Stimulated activated CD8-positive, alpha-beta memory T cell treated with anti-CD3 and anti-CD28 coated beads, Interleukin-7, amount 100 ng/mL, for 24 hours (primary cell): ENCODE results near the gene AK8.

Source experiments
- DNase-seq: peaks from one replicate; pipeline ENCODE4 v3.0.0-alpha.2; 2020; ENCODE audit warnings: low read depth

The AK8 gene

GRCh38 chr9:132887181-132888120 lies 9.4 kb upstream of the AK8 start:
- DNase-seq: no peak

- DNase-seq: no peak
Measured at GRCh38 chr9:132886334-132886725, 8.2 kb upstream of the AK8 start.

DNA sequence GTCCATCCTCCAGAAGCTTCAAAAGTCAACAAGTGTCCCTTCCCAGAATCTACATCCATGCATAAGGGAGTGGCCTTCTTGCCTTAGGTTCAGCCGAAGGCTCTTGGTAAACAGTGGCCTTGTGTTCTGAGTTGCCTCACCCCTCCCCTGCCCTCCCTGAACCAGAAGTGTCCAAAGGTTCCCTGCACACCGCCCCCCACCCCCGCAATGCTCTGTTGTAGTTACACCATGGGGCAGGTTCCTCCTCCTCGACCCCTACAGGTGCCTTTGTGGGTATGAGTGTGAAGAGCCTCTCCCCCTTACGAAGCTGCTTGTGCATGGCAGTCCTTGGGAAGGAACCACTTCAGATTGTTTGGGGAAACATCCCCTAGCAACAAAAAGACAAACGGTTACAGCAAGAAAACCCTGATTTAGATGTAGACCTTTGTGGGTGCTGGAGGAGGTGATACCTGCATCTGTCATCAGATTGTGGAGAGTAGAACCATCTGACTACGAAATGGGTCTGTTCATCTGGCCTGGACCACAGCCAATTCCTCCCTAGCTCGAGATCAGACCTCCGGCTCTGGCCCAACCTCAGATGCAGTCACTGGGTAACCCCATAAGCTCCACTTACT lies 7.7 kb upstream of the AK8 start:
- no peak for DNase-seq

DNA sequence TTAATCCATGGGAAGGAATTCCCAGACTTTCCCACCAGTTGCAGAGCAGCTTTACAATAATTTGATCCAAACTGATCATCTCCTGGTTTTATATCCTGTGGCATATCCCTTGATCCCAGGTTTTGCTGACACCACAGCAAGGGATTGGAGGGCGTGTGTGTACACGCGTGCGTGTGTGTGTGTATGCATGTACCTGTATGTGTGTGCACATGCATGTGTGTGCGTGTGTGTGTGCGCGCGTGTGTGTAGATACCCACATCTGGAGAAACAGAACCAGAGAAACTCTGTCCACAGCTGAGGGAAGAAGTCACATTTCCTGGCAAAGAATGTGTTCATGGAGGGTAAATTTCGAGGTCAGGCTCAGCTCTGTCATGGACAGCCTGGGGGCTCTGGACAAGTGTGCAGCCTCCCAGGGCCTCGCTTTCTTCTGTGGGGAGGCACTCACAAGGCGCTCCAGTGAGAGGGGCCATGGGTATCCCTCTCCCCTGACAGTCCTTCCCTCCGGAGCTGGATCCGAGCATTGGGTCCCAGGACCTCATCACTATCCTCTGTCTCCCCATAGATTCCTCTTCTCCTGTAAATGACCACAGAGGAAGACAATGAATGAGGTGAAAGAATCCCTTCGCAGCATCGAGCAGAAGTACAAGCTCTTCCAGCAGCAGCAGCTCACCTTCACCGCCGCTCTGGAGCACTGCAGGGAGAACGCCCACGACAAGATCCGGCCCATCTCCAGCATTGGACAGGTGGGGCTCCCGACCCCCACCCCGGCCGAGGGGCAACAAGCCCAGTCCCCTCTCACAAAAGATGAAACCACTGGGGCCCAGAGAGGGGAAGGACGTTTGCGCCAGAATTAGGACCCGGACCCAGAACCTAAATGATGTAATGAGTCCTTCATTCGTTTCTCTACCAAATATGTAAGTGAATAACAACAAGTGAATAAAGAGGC lies 5.5 kb upstream of the AK8 start:
- no peak for DNase-seq

- DNase-seq: no peak
Measured at GRCh38 chr9:132882616-132883015, 4.5 kb upstream of the AK8 start.

- DNase-seq: no peak
Measured at GRCh38 chr9:132881826-132882225, 3.7 kb upstream of the AK8 start.

GRCh38 chr9:132880324-132880661 lies 2.2 kb upstream of the AK8 start:
- no peak for DNase-seq

DNA sequence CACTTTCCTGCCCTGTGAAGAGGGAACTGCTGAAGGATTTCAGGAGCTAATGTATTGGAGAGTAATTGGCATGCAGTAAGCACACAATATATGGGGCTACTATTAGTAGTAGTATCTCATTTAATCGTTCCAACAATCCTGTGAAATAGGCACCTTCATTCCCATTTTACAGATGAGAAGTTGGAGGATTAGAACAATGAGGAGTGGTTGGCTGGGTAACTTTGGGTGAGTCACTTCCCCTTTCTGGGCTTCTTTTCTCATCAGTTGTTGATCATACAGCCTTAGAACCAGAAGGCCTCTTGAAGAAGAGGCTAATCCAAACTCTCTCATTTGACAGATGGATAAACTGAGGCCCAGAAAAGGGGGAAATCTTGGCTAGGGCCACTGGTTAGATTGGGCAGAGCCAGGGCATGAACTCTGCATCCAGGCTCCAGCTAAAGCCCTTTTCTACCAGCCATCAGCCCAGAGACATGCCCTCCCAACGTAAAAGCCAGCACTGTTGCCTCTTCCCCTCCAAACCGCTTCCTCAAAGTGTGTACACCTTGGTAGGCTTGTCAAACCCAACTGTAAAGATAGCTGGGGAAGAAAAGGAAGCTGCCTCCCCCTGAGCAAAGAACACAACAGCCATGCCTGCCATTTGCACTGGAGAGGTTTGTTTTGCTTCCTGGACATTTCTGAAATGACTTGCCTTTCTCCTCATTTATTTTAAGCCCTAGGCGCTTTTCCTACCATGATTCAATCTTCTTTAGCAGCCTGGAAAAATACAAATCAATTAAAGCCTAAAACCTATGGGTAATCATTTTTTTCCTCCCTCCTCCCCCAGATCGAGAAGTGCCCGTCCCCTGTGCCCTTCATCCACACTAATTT lies 1.6 kb upstream of the AK8 start:
- no peak for DNase-seq

GRCh38 chr9:132878695-132879456 lies 792 bp upstream of the AK8 start, which contains the start of gene SPACA9:
SPACA9 (plus strand) TSS chr9:132878898; CDS start chr9:132883948, 5,050 bp downstream.
- DNase-seq: no peak

GRCh38 chr9:132877458-132877823 lies 643 bp downstream of the AK8 start:
- DNase-seq: no peak

- no peak for DNase-seq
Measured at GRCh38 chr9:132876849-132877248, 1.2 kb downstream of the AK8 start.

DNA sequence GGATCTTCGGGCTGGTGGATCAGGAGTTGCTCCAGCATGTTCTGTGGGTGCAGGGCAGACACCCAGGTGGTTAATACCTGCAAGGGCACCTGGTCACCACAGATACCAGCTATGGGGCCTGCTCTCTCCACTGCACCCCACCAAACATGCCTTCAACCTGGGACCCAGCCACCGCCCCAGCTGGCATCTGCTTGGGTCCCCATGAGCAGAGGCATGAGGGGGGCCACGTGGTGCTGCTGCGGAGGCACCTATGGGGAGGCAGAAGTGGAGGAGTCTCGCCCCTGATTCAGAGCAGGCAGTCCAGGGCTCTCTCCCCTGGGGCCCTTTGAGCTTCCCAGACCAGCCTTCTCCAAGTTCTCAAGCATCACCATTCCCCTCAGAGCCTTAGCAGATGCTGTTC lies 2.9 kb downstream of the AK8 start:
- no peak for DNase-seq

DNA sequence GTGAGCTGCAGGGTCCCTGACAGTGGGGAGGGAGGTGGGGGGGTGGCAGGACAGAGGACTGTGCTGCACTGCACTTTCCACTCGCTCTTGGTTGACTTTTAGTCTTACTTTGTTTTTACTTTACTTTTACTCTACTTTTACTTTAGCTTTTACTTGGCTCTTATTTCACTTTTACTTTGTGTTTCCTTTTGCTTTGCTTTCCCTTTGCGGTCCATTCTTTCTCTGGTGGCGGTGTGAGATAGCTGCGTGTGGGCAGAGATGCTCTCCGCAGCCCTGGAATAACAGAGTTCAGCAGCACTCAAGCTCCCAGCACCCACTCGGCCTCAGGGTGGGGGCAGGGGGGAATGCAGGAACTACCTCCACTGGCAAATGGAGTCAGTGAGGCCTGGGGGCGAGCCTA lies 4.7 kb downstream of the AK8 start:
- no peak for DNase-seq

- no peak for DNase-seq
Measured at GRCh38 chr9:132869266-132869665, 8.8 kb downstream of the AK8 start.

DNA sequence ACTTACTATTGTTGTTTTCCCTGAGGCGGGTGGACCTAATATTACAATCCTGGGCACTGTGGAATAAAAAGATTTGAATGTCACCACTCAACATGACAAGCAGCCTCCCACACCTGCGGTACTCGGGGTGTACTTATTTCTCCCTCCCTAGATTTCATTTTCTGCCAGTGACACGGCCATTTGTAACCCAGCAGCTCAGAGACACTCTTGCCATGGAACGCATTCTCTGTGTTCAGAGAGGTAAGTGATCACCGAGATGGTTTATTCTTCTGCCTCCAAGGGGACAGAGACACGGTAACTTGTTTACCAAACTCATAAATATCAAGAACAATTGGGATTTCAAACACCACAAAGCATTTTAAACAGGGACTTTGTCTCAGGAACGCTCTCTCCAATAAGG lies 11.2 kb downstream of the AK8 start:
- DNase-seq: no peak

DNA sequence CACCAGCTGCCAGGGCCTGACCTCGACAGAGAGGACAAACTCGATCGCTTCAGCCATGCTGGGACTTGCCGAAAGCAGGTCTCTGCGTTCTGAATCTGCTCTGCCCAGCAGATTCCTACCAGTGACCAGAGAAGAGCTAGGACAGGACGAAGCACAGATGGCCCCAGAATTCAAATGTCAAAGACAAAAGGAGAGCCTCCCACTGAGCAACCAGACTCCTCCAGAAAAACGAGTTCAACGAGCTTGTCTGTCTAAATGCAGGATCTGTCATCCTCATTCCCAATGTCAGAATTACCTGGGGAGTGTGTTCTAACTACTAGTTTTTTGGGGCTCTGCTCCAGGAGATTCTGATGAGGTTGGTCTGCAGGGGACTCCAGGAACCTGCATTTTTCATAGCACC lies 13.4 kb downstream of the AK8 start:
- no peak for DNase-seq

GRCh38 chr9:132864277-132864676 lies 13.8 kb downstream of the AK8 start:
- no peak for DNase-seq

- no peak for DNase-seq
Measured at GRCh38 chr9:132863096-132863495, 15.0 kb downstream of the AK8 start.

- no peak for DNase-seq
Measured at GRCh38 chr9:132862533-132862932, 15.6 kb downstream of the AK8 start.

DNA sequence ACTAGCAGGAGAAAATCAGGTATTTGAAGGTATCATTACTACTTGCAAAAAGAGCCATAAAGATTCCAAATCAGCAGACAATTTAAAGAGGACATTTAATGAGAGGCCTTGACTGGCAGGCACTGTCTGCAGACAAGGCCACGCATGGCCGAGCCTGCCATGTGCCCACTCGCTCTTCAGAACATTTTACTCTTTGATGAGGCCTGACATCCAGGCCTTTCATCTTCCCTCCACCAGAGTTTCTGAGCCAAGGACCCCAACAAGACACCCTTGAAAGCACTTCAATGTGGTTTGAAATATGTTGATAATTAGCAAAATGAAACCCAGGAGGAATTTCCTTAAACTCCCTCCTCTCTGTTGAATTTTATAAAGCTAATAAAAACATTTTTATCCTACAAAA lies 16.4 kb downstream of the AK8 start:
- no peak for DNase-seq

- DNase-seq: no peak
Measured at GRCh38 chr9:132858751-132859150, 19.3 kb downstream of the AK8 start.
